NCI-H524 treated with DMSO at 0.1 percent for 48 hours (cell line): ENCODE data around the gene KIAA1671.

Experiments used
- DNase-seq: peaks from one replicate; lab custom pipeline; 2025; lab: John Stamatoyannopoulos, UW

The KIAA1671 gene

DNA sequence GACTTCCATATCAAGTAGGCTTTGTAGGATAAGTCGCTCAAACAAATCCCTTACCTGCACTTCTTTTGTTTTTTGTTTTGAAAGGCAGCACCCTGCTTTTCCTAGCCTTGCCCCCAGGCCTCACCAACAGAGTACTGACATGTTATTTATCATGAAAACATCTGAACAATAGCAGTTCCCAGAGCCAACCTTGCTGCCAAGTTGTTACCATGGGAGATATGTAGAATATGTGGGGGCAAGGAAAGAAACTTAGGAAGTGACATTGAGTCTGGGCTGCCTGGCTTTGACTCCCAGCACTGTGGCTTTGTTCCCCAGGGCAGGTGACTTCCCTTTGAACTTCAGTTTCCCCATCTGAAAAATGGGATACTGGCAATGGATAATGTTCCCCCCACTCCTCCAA is 193.8 kb downstream of the KIAA1671 start:
- no peak for DNase-seq

DNA sequence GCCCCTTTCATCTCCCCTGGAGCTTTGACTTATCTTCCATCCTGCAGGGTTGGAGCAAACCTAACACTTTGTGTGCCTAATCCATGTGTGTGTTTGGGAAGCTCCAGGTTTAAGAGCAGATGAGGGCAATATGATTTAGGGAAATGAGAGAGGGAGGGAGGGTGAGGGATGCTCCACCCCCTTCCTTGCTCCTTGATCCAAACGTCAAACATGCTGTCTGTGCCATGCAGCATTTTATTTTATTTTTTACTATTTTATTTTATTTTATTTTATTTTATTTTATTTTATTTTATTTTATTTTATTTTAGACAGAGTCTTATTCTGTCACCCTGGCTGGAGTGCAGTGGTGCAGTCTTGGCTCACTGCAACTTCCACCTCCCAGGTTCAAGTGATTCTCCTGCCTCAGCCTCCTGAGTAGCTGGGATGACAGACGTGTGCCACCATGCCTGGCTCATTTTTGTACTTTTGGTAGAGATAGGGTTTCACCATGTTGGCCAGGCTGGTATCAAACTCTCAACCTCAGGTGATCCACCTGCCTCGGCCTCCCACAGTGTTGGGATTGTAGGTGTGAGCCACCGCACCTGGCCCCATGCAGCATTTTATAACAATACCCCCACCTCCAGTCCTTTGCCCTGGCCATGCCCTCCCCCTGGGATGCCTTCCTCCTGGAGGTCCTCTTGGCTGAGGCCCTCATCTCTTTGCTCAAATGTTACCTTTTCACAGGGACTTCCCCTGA is 194.6 kb downstream of the KIAA1671 start:
- DNase-seq = no peak

DNA sequence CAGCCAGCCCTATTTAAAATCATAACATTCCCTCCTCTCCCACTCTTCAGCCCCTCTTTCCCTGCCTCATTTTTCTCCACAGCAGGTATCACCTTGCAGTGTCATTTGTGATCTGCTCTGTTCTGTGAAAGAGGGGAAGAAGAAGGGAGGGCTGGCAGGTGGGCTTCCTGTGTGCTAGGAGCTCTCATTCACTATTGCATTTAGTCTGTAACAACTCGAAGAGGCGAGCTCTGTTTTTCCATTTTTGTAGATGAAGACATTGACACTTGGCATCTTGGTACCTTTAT is 195.1 kb downstream of the KIAA1671 start:
- DNase-seq = no peak

DNA sequence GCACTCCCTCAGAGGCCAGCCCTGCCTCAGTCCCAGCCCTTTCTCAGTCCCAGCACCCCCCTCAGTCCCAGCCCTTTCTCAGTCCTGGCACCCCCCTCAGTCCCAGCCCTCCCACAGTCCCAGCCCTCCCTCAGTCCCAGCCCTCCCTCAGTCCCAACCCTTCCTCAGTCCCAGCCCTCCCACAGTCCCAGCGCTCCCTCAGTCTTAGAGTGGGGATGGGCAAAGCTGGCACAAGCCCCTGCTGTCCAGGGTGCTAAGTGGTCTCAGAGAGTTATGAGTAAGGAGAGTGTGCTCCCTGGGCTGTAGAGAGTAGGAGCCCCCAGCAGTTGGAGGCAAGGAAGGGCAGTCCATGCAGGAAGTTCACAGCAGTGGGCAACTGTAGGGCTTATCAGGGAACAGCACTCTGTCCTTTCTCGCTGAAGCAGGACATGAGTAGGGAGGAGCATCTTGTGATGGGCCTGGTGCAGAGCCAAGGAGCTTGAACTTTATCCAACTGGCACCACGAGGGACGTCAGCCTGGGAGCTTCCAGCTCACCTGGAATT is 195.7 kb downstream of the KIAA1671 start:
- no peak for DNase-seq

DNA sequence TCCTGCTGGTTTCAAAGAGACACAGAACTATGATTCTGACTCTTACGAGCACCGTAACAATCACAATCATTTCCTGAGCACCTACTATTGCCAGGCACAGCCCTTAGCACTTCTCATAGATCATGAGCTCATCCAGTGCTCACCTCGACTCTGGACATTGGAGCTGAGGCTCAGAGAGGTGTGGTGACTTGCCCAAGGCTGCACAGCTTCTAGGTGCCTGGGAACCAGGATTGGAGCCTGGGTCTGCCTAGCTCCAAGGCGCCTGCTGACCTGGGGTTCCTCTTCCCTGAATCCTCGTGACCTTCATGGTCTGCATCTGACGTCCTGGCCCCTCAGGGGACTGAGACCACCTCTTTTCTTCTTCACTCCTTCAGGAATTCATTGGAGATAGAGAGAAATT is 196.5 kb downstream of the KIAA1671 start:
- DNase-seq = no peak

DNA sequence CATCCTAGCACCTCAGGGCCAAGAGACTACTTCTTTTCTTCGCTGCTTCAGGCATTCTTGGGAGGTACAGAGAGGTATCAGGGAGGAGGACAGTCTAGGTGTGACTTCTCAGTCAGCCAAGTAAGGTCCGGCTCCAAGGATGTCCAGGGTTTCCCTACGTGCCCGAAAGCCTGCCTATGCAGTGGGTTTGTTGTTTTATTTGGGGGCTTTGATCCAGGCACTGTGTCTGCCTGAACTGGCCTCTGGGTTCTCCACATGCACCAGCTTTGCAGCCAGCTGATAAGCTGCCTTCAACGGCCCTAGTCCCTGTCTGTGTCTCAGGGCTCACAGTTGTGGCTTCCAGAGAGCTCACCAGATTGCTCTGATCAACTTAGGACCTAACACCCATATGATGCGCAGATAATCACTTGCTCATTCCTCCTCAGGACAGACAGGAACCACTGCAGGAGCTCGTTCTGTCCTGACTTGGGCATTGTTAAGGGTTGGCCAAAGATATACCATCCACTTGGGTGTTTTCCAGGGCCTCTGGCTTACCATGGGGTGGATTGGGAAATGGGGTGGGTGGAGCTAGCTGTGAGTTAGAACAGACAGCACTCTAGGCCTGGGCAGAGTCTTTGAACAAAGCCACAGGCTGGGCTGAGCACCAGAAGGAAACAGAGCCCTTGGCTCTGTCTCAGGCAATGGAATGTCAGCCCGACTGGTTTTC is 201.6 kb downstream of the KIAA1671 start:
- no peak for DNase-seq

DNA sequence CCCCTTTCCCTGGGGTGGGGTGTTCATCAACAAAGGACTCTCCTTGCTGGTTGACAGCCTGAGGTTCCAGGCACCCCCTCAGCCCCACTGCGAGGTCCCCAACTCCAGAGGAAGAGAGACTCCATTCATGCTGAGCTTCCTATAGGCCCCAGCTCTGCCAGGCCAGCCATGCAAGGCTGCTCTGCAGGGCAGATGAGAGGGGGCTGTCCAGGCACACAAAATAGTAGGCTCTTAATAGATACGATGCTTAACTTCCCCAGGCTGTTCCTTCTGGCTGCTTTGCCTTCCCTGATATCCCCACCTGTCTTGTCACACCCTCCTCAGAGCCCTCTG is 202.1 kb downstream of the KIAA1671 start:
- no peak for DNase-seq

DNA sequence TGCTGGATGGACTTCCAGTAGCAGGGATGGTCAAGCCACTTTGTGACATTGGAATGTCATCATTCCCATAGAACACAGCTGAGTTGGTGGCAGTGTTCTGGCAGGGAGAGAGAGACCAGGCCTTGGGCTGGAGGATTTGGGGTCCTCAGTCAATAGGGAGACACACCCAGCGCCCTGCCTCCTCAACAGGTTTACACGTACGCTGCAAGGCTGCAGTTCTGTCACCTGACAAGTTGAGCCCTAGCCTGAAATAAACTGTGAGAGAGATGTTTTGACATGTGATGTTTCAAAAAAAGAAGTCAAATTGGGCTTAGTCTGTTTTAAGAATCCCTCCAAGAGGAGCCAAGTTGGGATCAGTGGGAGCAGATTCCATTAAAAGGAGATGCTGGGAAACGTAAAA is 204.2 kb downstream of the KIAA1671 start:
- no peak for DNase-seq

DNA sequence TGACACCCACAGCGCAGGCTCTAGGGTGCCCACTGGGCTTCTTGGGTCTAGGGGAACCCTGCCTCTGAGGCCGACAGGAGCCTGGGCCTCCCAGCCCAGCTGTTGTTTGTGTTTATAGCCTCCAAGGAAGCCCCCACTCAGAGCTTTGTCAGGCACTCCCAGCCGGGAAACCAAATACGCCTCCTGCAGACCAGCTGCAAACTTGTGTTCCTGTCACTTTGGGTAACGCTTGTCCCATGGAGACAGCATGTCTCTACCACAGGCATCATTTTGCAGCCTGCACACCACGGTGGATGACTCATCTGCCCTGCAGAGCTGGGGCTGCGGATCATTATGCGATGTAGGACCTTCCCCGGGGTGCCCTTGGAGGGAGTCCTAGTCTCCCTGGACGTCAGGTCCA is 206.5 kb downstream of the KIAA1671 start:
- no peak for DNase-seq

DNA sequence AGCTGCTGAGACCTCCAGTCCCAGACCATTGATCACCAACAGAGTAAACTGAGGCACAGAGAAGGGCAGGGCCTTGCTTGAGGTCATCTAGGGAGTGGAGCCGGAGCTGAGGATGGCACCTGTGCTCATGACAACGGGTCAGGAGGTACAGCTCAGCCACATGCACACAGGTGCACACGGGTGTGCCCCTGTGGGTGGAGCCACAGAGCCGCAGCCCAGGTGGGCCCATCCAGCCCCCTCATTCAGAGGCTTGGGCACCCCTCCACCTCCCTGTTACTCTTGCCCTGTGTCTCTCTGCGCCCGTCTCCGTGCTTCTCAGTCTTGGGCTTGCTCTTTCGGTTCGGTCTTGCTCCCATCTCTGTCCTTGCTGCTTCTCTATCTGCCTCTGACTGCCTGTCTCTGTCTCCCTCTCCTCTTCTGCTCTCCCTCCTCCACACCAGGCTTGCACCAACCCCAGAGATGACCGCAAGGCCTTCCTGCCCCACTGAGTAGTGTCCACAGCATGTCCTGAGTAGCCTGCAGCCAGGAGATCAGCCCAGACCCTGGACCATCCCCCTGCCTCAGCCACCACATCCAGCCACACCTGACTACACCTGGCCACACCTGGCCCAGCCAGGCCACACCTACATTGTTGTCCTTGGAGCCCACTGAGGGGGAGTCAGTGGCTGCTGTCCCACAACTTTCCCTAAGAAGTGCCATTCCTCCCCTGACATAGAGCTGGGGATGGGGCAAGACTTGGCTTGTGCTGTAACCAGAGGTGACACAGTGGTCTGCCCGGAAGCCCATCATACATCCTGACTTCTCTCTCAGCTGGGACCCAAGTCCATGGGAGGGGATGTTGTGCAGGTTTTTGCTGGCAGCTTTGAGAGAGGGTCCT is 207.8 kb downstream of the KIAA1671 start:
- no peak for DNase-seq

DNA sequence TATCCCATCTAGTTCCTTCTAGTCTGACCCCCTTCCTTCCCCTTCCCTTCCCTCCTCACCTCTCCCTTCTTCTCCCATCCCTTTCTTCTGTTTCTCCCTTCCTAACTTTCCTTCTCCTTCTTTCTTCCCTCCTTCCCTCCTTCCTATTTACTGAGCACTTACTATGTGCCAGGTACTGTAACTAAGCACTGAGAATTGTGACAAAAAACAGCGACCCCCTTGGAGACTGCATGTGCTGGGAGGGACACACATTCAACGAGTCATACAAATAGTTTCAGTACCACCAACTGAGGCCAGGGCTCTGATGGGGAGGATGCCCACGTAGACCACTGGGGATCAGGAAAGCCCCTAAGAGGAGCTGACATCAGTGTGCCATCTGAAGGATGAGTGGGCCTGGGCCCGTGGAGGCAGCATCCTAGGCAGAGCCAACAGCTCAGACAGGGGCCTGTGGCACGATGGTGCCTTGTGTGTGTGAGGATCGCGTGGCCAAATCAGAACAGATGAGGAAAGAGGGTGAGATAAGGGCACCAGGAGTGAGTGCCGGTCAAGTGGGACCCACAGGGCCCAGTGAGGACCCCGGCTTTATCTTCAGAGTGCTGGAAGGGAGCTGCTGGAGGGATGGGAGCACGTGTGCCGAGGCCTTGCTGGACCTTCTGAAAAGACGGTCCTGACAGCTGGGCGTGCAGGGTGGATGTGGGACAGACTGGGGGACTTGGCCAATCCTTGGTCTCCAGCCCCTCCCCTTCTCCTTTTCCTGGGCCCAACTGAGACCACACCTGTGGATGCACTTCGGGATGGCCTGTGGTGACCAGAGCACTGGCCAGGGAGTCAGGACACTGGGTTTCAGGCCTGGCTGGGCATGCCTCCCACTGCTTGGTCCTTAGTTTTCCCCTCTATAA is 208.8 kb downstream of the KIAA1671 start:
- DNase-seq = no peak

DNA sequence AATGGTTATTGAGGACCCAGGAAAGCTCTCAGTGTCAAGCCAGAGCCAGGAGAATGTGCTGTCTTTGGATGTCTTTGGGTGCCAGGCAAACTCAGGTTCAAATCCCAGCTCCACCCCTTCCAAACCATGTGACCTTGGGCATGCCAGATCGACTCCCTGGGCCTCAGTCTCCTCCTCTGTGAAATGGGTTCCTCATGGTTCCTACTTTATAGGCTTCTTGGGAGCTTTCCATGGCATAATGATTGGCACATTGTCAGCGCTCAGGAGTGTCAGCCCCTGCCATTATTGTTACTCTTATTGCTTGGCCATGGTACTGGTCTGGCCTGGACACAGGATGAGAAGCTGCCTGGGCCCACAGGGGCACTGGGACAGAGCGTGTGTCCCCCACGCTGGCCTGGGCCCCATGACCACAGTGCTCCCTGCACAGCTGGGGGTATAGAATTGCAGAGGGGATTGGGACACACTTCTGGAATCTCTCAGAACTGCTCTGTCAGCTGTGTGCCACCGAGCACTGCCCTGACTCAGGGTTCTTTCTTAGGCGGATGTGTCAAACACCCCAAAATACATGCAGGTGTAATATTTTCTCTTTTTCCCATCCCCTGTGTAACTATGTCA is 209.5 kb downstream of the KIAA1671 start:
- DNase-seq = no peak

DNA sequence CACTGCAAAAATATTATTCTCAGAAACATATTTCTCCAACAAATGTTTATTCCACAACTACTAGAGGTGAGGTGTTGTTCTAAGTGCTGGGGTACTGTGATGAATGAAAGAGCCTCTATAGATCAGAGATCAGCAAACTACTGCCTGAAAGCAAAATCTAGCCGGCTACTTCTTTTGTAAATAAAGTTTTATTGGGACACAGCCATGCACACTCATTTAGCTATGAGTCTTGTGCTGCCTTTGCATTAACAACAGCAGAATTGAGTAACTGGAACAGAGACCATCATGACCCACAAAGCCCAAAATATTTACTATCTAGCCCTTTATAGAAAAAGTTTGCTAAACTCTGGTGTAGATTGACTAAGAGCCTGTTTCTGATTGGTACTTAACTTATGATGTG is 210.0 kb downstream of the KIAA1671 start:
- DNase-seq = no peak

DNA sequence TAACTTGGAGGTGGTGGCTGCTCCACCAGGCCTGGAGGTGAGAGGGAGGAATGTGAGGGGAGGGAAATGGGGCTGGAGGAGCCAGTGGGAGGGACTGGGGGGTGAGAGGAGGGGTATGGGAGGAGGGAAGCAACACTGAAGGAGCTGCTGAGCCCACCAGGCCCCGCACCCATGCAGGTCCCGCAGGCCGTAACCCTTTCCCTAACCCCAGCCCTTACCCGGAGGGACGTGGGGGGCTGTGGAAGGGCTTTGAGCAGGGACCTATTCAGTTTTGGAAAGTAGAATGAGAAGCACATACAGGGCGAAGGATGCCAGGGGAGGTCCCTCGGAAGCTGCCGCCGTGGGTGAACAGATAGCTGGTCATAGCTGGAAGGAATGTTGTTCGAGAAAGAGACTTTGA is 213.3 kb downstream of the KIAA1671 start:
- no peak for DNase-seq

DNA sequence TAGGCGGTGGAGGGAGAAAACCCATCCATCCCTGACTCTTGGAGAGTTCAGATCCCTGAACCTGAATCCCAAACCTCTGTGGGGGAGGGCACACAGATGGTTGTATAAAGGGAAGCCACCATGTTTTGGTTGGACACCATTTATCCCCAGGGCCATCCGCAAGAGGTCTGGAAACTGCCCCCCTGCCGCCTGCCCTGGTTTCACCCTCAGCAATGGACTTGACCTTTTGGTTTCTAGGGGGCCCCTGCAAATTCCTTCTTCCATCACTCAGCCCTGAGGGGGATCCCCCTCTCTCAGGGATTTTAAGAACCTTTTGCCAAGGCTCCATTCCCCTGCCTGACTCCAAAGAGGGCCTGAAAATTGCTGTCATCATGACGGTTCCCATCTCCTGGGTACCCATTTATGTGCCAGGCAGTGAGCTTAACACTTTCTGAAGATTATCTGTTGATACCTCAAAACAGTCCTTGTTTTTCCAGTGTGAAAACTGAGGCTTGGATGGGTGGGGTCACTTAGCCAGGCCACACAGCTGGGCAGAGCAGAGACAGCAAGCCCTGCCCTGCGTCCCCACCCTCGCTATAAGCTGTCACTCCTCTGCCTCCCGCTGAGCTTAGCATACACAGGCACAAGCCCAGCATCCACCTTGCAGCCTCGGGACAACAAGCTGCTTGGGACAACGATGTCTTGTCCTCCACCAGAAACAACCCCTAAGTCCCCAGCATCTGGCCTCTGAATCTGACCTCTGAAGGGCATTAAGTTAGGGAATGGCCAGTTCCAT is 213.9 kb downstream of the KIAA1671 start:
- no peak for DNase-seq

DNA sequence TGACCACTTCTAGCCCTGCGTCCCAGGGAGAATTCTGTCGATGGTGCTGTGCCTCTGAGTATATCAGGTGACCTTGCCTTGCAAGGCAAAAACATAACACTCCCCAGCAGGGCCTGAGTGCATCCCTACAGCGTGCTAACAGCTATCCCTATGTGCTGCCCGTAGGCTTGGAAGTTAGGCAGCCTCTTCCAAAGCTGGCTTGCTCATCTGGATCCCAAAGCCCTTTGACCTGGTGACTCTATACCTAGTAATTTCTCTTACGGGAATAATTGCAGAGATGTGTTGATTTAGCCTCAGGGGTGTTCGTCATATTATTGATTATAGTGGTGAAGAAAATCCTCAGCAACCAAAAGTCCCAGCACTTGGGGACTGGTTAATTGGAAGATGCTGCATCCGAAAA is 214.6 kb downstream of the KIAA1671 start:
- DNase-seq = no peak

DNA sequence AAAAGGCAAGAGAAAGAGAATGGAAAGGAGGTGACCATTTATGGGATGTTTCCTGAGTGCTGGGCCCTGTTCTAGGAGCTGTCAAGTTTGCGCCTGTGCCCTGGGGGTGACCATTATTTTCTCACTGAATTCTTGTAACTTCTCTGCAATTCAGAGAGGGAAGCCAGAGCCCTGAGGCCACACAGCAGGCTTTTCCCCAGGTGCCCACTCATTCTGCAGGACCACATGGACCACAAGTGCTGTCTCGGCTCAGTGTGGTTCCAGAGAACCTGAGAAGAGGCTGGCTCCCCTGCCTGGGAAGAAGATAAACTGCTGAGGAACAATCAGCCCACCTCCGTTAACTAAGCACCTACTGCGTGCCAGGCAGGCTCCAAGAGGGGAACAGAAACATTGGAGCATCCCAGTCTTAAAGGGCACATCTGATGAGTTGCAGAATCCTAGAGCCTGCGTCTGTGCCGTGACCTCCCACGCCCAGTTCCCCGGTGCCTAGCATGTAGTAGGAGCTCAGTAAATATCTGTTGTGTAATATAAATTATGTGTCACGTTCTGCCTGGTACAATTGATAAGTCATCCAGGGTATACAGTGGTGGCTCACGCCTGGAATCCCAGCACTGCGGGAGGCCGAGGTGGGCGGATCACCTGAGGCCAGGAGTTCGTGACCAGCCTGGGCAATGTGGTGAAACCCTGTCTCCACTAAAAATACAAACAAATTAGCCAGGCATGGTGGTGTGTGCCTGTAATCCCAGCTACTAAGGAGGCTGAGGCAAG is 215.5 kb downstream of the KIAA1671 start:
- DNase-seq = no peak

DNA sequence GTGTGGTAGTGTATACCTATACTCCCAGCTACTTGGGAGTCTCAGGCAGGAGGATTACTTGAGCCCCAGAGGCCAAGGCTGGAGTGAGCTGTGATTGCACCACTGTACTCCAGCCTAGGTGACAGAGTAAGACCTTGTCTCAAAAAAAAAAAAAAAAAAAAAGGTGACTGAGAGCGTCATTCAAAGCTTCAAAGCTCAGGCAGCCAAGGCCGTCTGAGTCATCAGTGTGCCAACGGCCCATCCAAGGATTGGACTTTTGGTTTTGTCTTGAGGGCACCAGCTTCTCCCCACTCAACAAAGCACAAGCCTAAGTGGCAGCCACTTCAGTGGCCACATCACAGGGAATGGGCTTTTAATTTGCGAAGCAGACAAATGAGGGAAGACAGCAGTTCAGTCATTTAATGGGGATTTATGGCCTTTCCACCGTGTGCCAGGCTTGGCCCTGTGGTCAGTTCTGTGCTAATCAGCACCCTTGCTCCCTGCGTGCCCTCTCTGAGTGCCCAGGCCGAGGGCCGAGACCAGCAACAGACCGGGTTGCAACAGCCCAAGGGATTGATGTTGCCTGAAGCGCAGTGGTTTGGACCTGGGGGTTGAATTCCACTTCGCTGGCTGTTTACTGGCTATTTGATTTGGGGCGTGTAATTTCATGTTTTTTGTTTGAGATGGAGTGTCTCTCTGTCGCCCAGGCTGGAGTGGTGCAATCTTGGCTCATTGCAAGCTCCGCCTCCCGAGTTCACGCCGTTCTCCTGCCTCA is 216.9 kb downstream of the KIAA1671 start:
- no peak for DNase-seq

DNA sequence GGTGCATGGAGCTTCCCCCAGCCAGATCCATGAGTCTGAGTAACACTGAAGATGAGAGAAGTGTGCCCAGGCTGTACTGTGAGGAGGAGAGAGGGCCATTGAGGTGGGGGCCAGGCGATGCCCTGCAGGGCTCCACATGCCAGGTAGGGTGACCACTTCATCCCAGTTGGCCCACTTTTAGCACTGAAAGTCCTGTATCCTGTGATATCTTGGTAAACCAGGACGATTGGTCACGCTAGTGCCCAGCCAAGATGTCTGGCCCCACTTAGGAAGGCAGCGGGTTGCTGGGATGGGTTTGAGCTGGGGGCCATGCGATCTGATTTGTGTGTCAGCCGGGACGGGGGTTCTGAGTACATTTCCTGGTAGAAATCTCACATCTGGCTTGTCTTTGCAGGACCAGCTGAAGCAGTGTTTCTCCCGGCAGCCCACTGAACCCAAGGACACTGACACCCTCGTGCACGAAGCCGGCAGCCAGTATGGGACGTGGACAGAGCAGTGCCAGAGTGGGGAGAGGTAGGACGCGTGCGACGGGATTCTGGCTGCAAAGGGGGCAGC is 218.0 kb downstream of the KIAA1671 start:
- DNase-seq = no peak
